Neuronal stem cell (in vitro differentiated cells): ENCODE measurements around the gene ASB2.
A peak's percentile ranks its signal among the peaks of the same experiment; 100 is the strongest.

Experiments used
- DNase-seq: peaks from one replicate; pipeline ENCODE4 v3.0.0-alpha.2; 2013; ENCODE audit warnings: low spot score
- H2AFZ ChIP-seq: one replicate; pipeline ENCODE4 v1.6.1; 2013; ENCODE audit warnings: mild to moderate bottlenecking, low read length, inconsistent platforms
- H2AK5ac ChIP-seq: 2 replicates; pipeline ENCODE4 v1.6.1; 2013; ENCODE audit warnings: low read depth, mild to moderate bottlenecking, inconsistent platforms, low read length, moderate library complexity, mixed read lengths
- H2BK120ac ChIP-seq: 2 replicates; pipeline ENCODE4 v1.6.1; 2013; ENCODE audit warnings: low read depth, mild to moderate bottlenecking, inconsistent platforms, low read length, moderate library complexity, mixed read lengths
- H2BK12ac ChIP-seq: one replicate; pipeline ENCODE4 v1.6.1; 2013; ENCODE audit warnings: low read length, inconsistent platforms
- H2BK15ac ChIP-seq: 2 replicates; pipeline ENCODE4 v1.6.1; 2013; ENCODE audit warnings: mild to moderate bottlenecking, low read length, inconsistent platforms, mixed read lengths
- H2BK5ac ChIP-seq: one replicate; pipeline ENCODE4 v1.6.1; 2013; ENCODE audit warnings: inconsistent platforms, mild to moderate bottlenecking, low read length, moderate library complexity
- H3K14ac ChIP-seq: one replicate; pipeline ENCODE4 v1.6.1; 2013; ENCODE audit warnings: low read length, inconsistent platforms
- H3K18ac ChIP-seq: 2 replicates; pipeline ENCODE4 v1.6.1; 2013; ENCODE audit warnings: low read length, inconsistent platforms
- H3K23ac ChIP-seq: 2 replicates; pipeline ENCODE4 v1.6.1; 2013; ENCODE audit warnings: low read depth, mild to moderate bottlenecking, mixed read lengths, low read length, inconsistent platforms; ENCODE audit not compliant: poor library complexity
- H3K27ac ChIP-seq: replicated peaks from 3 replicates; pipeline ENCODE4 v1.5.1; 2013; ENCODE audit warnings: low read length, inconsistent platforms
- H3K27me3 ChIP-seq, 3 experiments: 2 replicates each; pipeline ENCODE4 v1.6.1; 2013; ENCODE audit warnings: low read length in 3 of 3, mild to moderate bottlenecking in 2 of 3, inconsistent platforms in 1 of 3, low read depth in 1 of 3, mixed read lengths in 1 of 3, moderate library complexity in 1 of 3; ENCODE audit not compliant: control insufficient read depth in 3 of 3, insufficient read depth in 3 of 3
- H3K36me3 ChIP-seq, 2 donors: replicated peaks in 1 of 2; 2 replicates each; pipeline ENCODE4 v1.6.1; 2013; ENCODE audit warnings: low read length in 2 of 2; ENCODE audit not compliant: control insufficient read depth in 2 of 2, insufficient read depth in 2 of 2
- H3K4ac ChIP-seq: 2 replicates; pipeline ENCODE4 v1.6.1; 2013; ENCODE audit warnings: inconsistent platforms, mild to moderate bottlenecking, low read length, moderate library complexity
- H3K4me1 ChIP-seq, 2 donors: 1 replicate in 1 of 2; 2 replicates in 1 of 2; pipeline ENCODE4 v1.6.1; 2013; ENCODE audit warnings: low read length in 2 of 2, low read depth in 1 of 2; ENCODE audit not compliant: control insufficient read depth in 2 of 2, insufficient read depth in 1 of 2
- H3K4me2 ChIP-seq: one replicate; pipeline ENCODE4 v1.6.1; 2013; ENCODE audit warnings: mild to moderate bottlenecking, low read length, inconsistent platforms; ENCODE audit not compliant: insufficient read depth, poor library complexity, severe bottlenecking
- H3K4me3 ChIP-seq, 2 donors: 2 replicates each; pipeline ENCODE4 v1.5.1; 2013; ENCODE audit warnings: low read length in 2 of 2, mild to moderate bottlenecking in 2 of 2, inconsistent platforms in 1 of 2, moderate library complexity in 1 of 2
- H3K79me1 ChIP-seq: one replicate; pipeline ENCODE4 v1.6.1; 2013; ENCODE audit warnings: low read depth, mild to moderate bottlenecking, inconsistent platforms, low read length, moderate library complexity
- H3K9ac ChIP-seq: one replicate; pipeline ENCODE4 v1.6.1; 2013; ENCODE audit warnings: mild to moderate bottlenecking, low read depth, low read length, inconsistent platforms; ENCODE audit not compliant: poor library complexity
- H3K9me3 ChIP-seq, 2 donors: replicated peaks in 1 of 2; 2 replicates each; pipeline versions ENCODE3 to v1.6.1; 2013; ENCODE audit warnings: low read length in 2 of 2, mild to moderate bottlenecking in 2 of 2, inconsistent platforms in 1 of 2, low read depth in 1 of 2, mixed read lengths in 1 of 2, moderate library complexity in 1 of 2; ENCODE audit not compliant: control insufficient read depth in 2 of 2, insufficient read depth in 1 of 2
- H4K8ac ChIP-seq: one replicate; pipeline ENCODE4 v1.6.1; 2013; ENCODE audit warnings: low read depth, mild to moderate bottlenecking, inconsistent platforms, low read length, moderate library complexity
- H4K91ac ChIP-seq: one replicate; pipeline ENCODE4 v1.6.1; 2013; ENCODE audit warnings: low read length, low read depth, mild to moderate bottlenecking, inconsistent platforms; ENCODE audit not compliant: poor library complexity
- WGBS, 2 donors: extraction: QIAGEN DNeasy Blood & Tissue Kit; methylation state at CpG; one replicate each; pipeline ENCODE4 v1.1.7; 2013; ENCODE audit warnings: missing lambda C conversion rate in 2 of 2, mixed read lengths in 1 of 2; ENCODE audit not compliant: insufficient read length in 2 of 2, insufficient replicate concordance in 1 of 2; ENCODE audit errors: extremely low coverage in 2 of 2; 5-methylcytosine and 5-hydroxymethylcytosine counted together

Gene ASB2

DNA sequence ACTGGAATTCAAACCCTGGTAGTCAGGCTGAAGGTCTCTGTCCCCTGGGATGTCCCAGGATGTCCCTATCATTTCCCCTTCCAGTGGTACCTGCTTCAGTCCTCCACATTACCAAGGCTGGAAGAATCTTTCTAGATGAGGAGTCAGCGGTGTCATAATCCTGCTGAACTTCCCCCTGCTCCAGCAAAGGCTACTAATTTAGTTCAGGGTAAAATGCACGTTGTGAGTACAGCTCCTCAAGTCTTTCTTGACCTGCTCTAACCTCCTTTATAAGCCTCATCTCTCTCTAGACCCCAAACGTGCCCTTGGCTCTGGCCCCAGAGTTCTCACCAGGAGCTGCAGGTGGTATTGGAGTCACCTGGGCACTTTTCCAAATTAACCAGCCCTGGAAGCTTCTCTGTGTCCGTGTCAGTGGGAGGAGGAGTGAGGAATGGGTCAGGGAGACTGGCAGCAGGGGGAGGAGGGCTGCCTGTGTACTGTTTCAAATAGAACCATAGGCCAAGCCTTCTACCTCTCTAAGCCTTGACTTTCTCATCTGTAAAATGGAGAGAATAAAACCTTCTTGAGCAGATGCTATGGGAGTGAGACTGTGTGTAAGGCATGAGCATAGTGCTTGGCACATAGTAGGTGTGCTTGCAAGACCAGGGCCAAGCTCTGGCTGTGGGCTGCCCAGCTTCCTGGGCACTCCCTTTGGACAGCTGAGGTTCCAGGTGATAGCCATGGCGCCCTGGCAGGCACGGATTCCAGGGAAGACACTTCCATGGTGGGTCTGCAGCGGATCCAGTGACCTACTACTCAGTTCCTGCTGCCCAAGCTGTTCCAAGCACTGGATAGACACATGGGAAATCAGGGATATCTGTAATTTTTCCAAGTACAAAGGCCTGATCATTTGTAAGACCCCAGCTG is 24.5 kb downstream of the ASB2 start:
- H3K79me1 ChIP-seq, result no peaks in the 10 kb centered on the region
- peaks cover 0 to 16% (median 0%) of the 10 kb centered on the region in 3 experiments for H3K27me3 ChIP-seq
- no peaks in the 10 kb centered on the region for H3K9me3 ChIP-seq
- H3K23ac ChIP-seq, result no peak overlapping the region
- H3K18ac ChIP-seq, result no peak overlapping the region
- H3K4me3 ChIP-seq, result peak overlapping the region in 1 of 2 donors; percentile 30
- H2AK5ac ChIP-seq, result no peak overlapping the region
- peaks cover 2 to 8% of the 10 kb centered on the region in 2 donors for H3K4me1 ChIP-seq
- H2AFZ ChIP-seq, result no peak overlapping the region
- no peak overlapping the region for H3K27ac ChIP-seq
- no CpG with 5 or more reads among the region's 7 CpGs for WGBS, 2 donors
- H4K8ac ChIP-seq, result no peak overlapping the region
- no peak overlapping the region for H3K4ac ChIP-seq
- H4K91ac ChIP-seq, result no peak overlapping the region
- H3K9ac ChIP-seq, result no peak overlapping the region
- no peak overlapping the region for H2BK5ac ChIP-seq
- H2BK120ac ChIP-seq, result no peak overlapping the region
- no peak overlapping the region for H3K4me2 ChIP-seq
- DNase-seq, result no peak
- H3K14ac ChIP-seq, result no peak overlapping the region
- H2BK15ac ChIP-seq, result no peak overlapping the region
- no peak overlapping the region for H2BK12ac ChIP-seq
- H3K36me3 ChIP-seq, result no peaks in the 10 kb centered on the region

DNA sequence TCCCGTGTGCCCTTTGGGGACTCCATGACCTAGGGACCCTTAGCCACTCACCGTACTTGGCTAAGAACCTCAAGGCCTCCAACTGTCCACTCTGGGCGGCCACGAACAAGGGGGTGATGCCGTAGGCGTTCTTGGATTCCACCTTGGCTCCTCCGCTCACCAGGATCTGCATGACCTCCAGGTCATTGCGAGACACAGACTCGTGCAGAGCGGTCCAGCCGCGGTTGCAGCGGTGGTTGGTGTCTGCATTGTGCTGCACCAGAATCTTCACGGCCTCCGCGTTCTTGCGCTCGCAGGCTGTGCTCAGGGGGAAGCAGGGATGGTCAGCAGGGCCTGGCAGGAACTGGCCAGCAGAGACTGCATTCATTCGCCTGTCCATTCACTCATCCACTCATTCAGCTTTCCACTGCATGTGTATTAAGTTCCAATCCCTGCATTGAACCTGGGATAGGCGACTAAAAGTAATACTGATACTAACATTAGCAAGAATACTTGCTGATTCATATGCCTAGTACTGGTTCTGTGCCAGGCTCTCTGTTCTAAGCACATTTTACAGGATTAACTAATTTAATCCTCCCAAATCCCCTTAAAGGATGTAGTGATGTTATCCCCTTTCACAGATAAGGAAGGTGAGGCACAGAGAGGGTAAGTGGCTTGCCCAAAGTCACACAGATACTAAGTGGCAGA is 25.3 kb downstream of the ASB2 start:
- H3K27me3 ChIP-seq, result peaks cover 0 to 24% (median 0%) of the 10 kb centered on the region in 3 experiments
- no peak overlapping the region for H2BK12ac ChIP-seq
- H4K91ac ChIP-seq, result no peak overlapping the region
- no peak overlapping the region for H3K9ac ChIP-seq
- H3K18ac ChIP-seq, result peak overlapping the region; percentile 63
- no peak overlapping the region for H3K27ac ChIP-seq
- no peak overlapping the region for H4K8ac ChIP-seq
- H2BK120ac ChIP-seq, result no peak overlapping the region
- peaks cover 2 to 8% of the 10 kb centered on the region in 2 donors for H3K4me1 ChIP-seq
- no peak overlapping the region for H3K4ac ChIP-seq
- H3K4me3 ChIP-seq, result no peak overlapping the region
- H3K14ac ChIP-seq, result peak overlapping the region; percentile 76
- H3K4me2 ChIP-seq, result no peak overlapping the region
- H2AK5ac ChIP-seq, result no peak overlapping the region
- no peak overlapping the region for H2AFZ ChIP-seq
- no peak overlapping the region for H3K23ac ChIP-seq
- H2BK5ac ChIP-seq, result peak overlapping the region; percentile 56
- no peaks in the 10 kb centered on the region for H3K79me1 ChIP-seq
- no peaks in the 10 kb centered on the region for H3K9me3 ChIP-seq
- no peak for DNase-seq
- WGBS, 2 donors, result no CpG with 5 or more reads among the region's 20 CpGs
- H2BK15ac ChIP-seq, result no peak overlapping the region
- no peaks in the 10 kb centered on the region for H3K36me3 ChIP-seq

DNA sequence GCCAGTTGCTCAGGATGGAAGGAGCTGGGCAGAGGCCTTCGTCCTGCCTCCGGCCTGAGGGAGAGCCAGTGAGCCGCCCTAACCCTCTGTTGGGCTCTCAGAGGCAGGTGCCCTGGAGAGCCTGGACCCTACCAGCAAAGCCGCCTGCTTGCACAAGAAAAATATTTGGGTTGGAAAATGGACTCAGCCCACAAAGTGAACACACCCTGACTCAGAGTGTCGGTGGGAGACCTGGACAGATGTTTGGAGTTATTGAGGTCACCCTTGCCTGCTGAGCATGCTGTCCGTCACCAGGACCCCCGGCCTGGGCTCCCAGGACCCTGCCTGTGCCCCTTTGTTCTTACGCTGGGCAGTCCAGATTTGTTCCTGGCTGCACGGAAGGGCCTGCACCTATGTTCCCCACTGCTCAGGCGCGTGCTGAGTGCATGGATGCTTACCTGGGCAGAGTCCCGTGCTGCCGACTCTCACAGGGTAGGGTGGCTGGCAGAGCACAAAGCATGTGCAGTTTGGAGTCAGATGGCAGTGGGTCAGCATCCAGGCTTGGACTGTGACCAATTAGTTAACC is 26.8 kb downstream of the ASB2 start:
- H3K18ac ChIP-seq, result peak overlapping the region; percentile 67

GRCh38 chr14:93947282-93947681 is 29.1 kb downstream of the ASB2 start:
- Histone ChIP-seq H3K4ac (no peak overlapping the region), H2BK120ac (no peak overlapping the region), H3K27ac (no peak overlapping the region), H4K8ac (no peak overlapping the region), H3K36me3 (no peaks in the 10 kb centered on the region), H3K9ac (no peak overlapping the region), H3K79me1 (no peaks in the 10 kb centered on the region), H3K27me3 (peaks cover 0 to 47% (median 0%) of the 10 kb centered on the region in 3 experiments), H3K23ac (no peak overlapping the region), H3K18ac (peak overlapping the region; percentile 60), H3K9me3 (no peaks in the 10 kb centered on the region), H2BK15ac (no peak overlapping the region), H2BK5ac (no peak overlapping the region), H3K4me1 (peaks cover 2 to 7% of the 10 kb centered on the region in 2 donors), H3K4me3 (no peak overlapping the region), H2BK12ac (no peak overlapping the region), H2AFZ (no peak overlapping the region), H2AK5ac (peak overlapping the region; percentile 76), H3K4me2 (no peak overlapping the region), H4K91ac (no peak overlapping the region), H3K14ac (no peak overlapping the region)
- no peak for DNase-seq
- WGBS, 2 donors, result no CpG with 5 or more reads among the region's 19 CpGs

More for the DNA sequence above, 26.8 kb downstream of the ASB2 start:
- H3K4me2 ChIP-seq, result no peak overlapping the region
- no peak overlapping the region for H2BK120ac ChIP-seq
- no peak overlapping the region for H2BK5ac ChIP-seq
- H4K8ac ChIP-seq, result no peak overlapping the region
- H3K27me3 ChIP-seq, result peaks cover 0 to 39% (median 0%) of the 10 kb centered on the region in 3 experiments
- H3K9me3 ChIP-seq, result no peaks in the 10 kb centered on the region
- no peak overlapping the region for H2BK15ac ChIP-seq
- H3K36me3 ChIP-seq, result no peaks in the 10 kb centered on the region
- H3K23ac ChIP-seq, result no peak overlapping the region
- DNase-seq, result no peak
- peak overlapping the region; percentile 78 for H2AK5ac ChIP-seq
- H3K4me3 ChIP-seq, result no peak overlapping the region
- H4K91ac ChIP-seq, result peak overlapping the region; percentile 87
- no peaks in the 10 kb centered on the region for H3K79me1 ChIP-seq
- WGBS, 2 donors, result no CpG with 5 or more reads among the region's 13 CpGs
- H3K27ac ChIP-seq, result no peak overlapping the region
- H3K9ac ChIP-seq, result peak overlapping the region; percentile 21
- peak overlapping the region; percentile 14 for H2BK12ac ChIP-seq
- peaks cover 0 to 6% of the 10 kb centered on the region in 2 donors for H3K4me1 ChIP-seq
- no peak overlapping the region for H2AFZ ChIP-seq
- peak overlapping the region; percentile 12 for H3K14ac ChIP-seq
- H3K4ac ChIP-seq, result no peak overlapping the region
